ENCODE results near the gene BCAS3.

DNA sequence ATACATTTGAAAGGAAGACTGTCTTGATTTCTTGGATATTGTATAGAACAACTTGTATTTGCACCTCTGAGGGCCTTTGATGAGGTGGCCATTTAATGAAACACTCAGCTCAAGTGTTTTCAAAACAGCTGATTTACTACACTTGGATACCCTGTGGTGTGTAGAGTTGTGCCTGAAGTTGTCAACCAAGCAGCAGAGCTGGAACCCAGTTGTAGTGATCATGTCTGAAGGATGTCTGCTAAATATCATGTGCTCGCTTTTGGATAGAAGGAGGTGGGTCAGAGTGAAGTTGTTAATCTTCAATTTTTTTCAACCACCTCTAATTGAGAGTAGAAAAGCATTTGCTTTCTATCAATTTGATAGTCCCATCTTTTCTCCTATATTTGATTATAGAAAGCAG lies 546.1 kb downstream of the BCAS3 start:
- TF ChIP-seq, protein P1, sequence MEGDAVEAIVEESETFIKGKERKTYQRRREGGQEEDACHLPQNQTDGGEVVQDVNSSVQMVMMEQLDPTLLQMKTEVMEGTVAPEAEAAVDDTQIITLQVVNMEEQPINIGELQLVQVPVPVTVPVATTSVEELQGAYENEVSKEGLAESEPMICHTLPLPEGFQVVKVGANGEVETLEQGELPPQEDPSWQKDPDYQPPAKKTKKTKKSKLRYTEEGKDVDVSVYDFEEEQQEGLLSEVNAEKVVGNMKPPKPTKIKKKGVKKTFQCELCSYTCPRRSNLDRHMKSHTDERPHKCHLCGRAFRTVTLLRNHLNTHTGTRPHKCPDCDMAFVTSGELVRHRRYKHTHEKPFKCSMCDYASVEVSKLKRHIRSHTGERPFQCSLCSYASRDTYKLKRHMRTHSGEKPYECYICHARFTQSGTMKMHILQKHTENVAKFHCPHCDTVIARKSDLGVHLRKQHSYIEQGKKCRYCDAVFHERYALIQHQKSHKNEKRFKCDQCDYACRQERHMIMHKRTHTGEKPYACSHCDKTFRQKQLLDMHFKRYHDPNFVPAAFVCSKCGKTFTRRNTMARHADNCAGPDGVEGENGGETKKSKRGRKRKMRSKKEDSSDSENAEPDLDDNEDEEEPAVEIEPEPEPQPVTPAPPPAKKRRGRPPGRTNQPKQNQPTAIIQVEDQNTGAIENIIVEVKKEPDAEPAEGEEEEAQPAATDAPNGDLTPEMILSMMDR (IDR thresholded peaks at IDR 0.05; ENCODE audit: low read depth, low read length, poor library complexity, severe bottlenecking), result no peak
- TF ChIP-seq EZH2phosphoT487 (IDR thresholded peaks at IDR 0.05; ENCODE audit: borderline replicate concordance, low read length), result no peak

All from DOHH2 (cell line).